IMR-90 (cell line): ENCODE data around the gene WHRN. TPM values are rescaled to one million over a fixed set of nuclear protein-coding genes. Genes with fewer than 3 reads are reported as not detected.

ENCODE experiments used
- ATAC-seq: fragments of 200-7000 bp; cut with Tn5 transposase; 2 replicates; pipeline ENCODE4 v1.9.1; 2020; ENCODE audit warnings: low read depth, mild to moderate bottlenecking, moderate library complexity
- BruUV-seq: library from RNA; stranded (reverse); fragments of 400-500 nt; replicated peaks from 2 replicates; lab custom pipeline; 2021; lab: Mats Ljungman, UMichigan
- CTCF ChIA-PET: fragments of 300-600 bp; formaldehyde crosslinking; extraction: SDS; loops from one replicate; lab custom pipeline; 2021; ENCODE audit warnings: antibody characterized with exemption; lab: Yijun Ruan, JAX
- POLR2A ChIA-PET: fragments of 300-600 bp; sonication (Branson Sonifier 250); formaldehyde crosslinking; loops from one replicate; lab custom pipeline; 2022; ENCODE audit warnings: antibody characterized with exemption; ENCODE audit not compliant: unreplicated experiment; lab: Charles Lee
- DNase-seq: peaks from one replicate; pipeline ENCODE4 v3.0.0; 2013
- H2AFZ ChIP-seq: replicated peaks from 2 replicates; pipeline ENCODE3; 2013; ENCODE audit warnings: low read length, mild to moderate bottlenecking; ENCODE audit not compliant: poor library complexity
- H2AK5ac ChIP-seq: 2 replicates; pipeline ENCODE4 v1.6.1; 2013; ENCODE audit warnings: low read depth, low read length, inconsistent platforms
- H2AK9ac ChIP-seq: replicated peaks from 2 replicates; pipeline ENCODE3; 2013; ENCODE audit warnings: mild to moderate bottlenecking, low read depth, low read length, moderate library complexity; ENCODE audit not compliant: poor library complexity
- H2BK120ac ChIP-seq: 2 replicates; pipeline ENCODE4 v1.6.1; 2013; ENCODE audit warnings: low read depth, low read length, inconsistent platforms
- H2BK15ac ChIP-seq: 3 replicates; pipeline ENCODE4 v1.6.1; 2013; ENCODE audit warnings: low read depth, low read length, inconsistent platforms
- H2BK20ac ChIP-seq: 2 replicates; pipeline ENCODE4 v1.6.1; 2013; ENCODE audit warnings: low read depth, mild to moderate bottlenecking, inconsistent platforms, low read length, moderate library complexity
- H2BK5ac ChIP-seq: 2 replicates; pipeline ENCODE4 v1.6.1; 2013; ENCODE audit warnings: mild to moderate bottlenecking, low read depth, low read length, inconsistent platforms; ENCODE audit not compliant: poor library complexity, severe bottlenecking
- H3K14ac ChIP-seq: replicated peaks from 2 replicates; pipeline ENCODE4 v1.6.1; 2013; ENCODE audit warnings: low read depth, low read length, inconsistent platforms
- H3K18ac ChIP-seq: 2 replicates; pipeline ENCODE4 v1.6.1; 2013; ENCODE audit warnings: low read depth, low read length, control low read depth
- H3K23ac ChIP-seq: 2 replicates; pipeline ENCODE4 v1.6.1; 2013; ENCODE audit warnings: low read depth, low read length, inconsistent platforms
- H3K27ac ChIP-seq: 2 replicates; pipeline ENCODE4 v1.5.1; 2013; ENCODE audit warnings: mild to moderate bottlenecking, control low read depth, low read length; ENCODE audit not compliant: insufficient read depth
- H3K27me3 ChIP-seq: 2 replicates; pipeline ENCODE4 v1.6.1; 2013; ENCODE audit warnings: low read length; ENCODE audit not compliant: control insufficient read depth, insufficient read depth
- H3K36me3 ChIP-seq: 2 replicates; pipeline ENCODE4 v1.6.1; 2013; ENCODE audit warnings: low read length, mixed read lengths; ENCODE audit not compliant: control insufficient read depth, insufficient read depth
- H3K4ac ChIP-seq: 2 replicates; pipeline ENCODE4 v1.6.1; 2013; ENCODE audit warnings: low read depth, low read length, inconsistent platforms
- H3K4me1 ChIP-seq: 2 replicates; pipeline ENCODE4 v1.6.1; 2013; ENCODE audit warnings: low read length, mixed read lengths; ENCODE audit not compliant: control insufficient read depth, insufficient read depth
- H3K4me2 ChIP-seq: 2 replicates; pipeline ENCODE4 v1.6.1; 2013; ENCODE audit warnings: low read depth, mild to moderate bottlenecking, control low read depth, low read length, moderate library complexity
- H3K4me3 ChIP-seq: 2 replicates; pipeline ENCODE4 v1.5.1; 2013; ENCODE audit warnings: low read depth, mild to moderate bottlenecking, control low read depth, low read length, moderate library complexity; ENCODE audit not compliant: insufficient read depth
- H3K56ac ChIP-seq: 2 replicates; pipeline ENCODE4 v1.6.1; 2013; ENCODE audit warnings: low read length, inconsistent platforms; ENCODE audit not compliant: insufficient read depth; ENCODE audit errors: extremely low read depth
- H3K79me1 ChIP-seq, 2 experiments: 2 replicates each; pipeline ENCODE4 v1.6.1; 2013; ENCODE audit warnings: low read length in 2 of 2, inconsistent platforms in 1 of 2, low read depth in 1 of 2
- H3K9ac ChIP-seq: 2 replicates; pipeline ENCODE4 v1.6.1; 2013; ENCODE audit warnings: low read depth, low read length, control low read depth
- H3K9me1 ChIP-seq: 2 replicates; pipeline ENCODE4 v1.6.1; 2013; ENCODE audit warnings: low read length, inconsistent platforms; ENCODE audit not compliant: insufficient read depth
- H3K9me3 ChIP-seq: 2 replicates; pipeline ENCODE4 v1.6.1; 2013; ENCODE audit warnings: low read length; ENCODE audit not compliant: control insufficient read depth, insufficient read depth
- H4K20me1 ChIP-seq: 2 replicates; pipeline ENCODE4 v1.6.1; 2013; ENCODE audit warnings: low read length, inconsistent platforms; ENCODE audit not compliant: insufficient read depth
- H4K5ac ChIP-seq: 2 replicates; pipeline ENCODE4 v1.6.1; 2013; ENCODE audit warnings: mild to moderate bottlenecking, low read depth, low read length, control low read depth
- H4K8ac ChIP-seq, 2 experiments: 2 replicates each; pipeline ENCODE4 v1.6.1; 2013; ENCODE audit warnings: low read depth in 2 of 2, low read length in 2 of 2, control low read depth in 1 of 2, inconsistent platforms in 1 of 2
- H4K91ac ChIP-seq: 2 replicates; pipeline ENCODE4 v1.6.1; 2013; ENCODE audit warnings: low read depth, low read length, inconsistent platforms; ENCODE audit not compliant: insufficient read depth
- BHLHE40 ChIP-seq: fragments of 150-350 bp; IDR thresholded peaks from 2 replicates; pipeline ENCODE4 v1.6.1; 2016; ENCODE audit warnings: mild to moderate bottlenecking, low read depth, low read length
- CEBPB ChIP-seq: IDR thresholded peaks from 2 replicates; pipeline ENCODE4 v1.6.1; 2012; ENCODE audit warnings: low read depth, low read length, improper control_type of control experiment
- CHD1 ChIP-seq: IDR thresholded peaks from 2 replicates; pipeline ENCODE4 v1.6.1; 2012; ENCODE audit warnings: low read depth, low read length, improper control_type of control experiment
- FOS ChIP-seq: fragments of 150-350 bp; IDR thresholded peaks from 2 replicates; pipeline ENCODE4 v1.6.1; 2016; ENCODE audit warnings: low read depth, low read length
- MAFK ChIP-seq: IDR thresholded peaks from 2 replicates; pipeline ENCODE4 v1.6.1; 2012; ENCODE audit warnings: low read depth, low read length, improper control_type of control experiment
- MAZ ChIP-seq: IDR thresholded peaks from 2 replicates; pipeline ENCODE4 v1.6.1; 2012; ENCODE audit warnings: low read depth, mild to moderate bottlenecking, low read length, improper control_type of control experiment, moderate library complexity, borderline replicate concordance
- MXI1 ChIP-seq: IDR thresholded peaks from 2 replicates; pipeline ENCODE4 v1.6.1; 2012; ENCODE audit warnings: low read depth, mild to moderate bottlenecking, low read length, moderate library complexity, borderline replicate concordance
- NFE2L2 ChIP-seq: fragments of 150-350 bp; IDR thresholded peaks from 2 replicates; pipeline ENCODE4 v1.6.1; 2016; ENCODE audit warnings: low read depth, mild to moderate bottlenecking, low read length
- POLR2A ChIP-seq: IDR thresholded peaks from 2 replicates; pipeline ENCODE4 v1.6.1; 2012; ENCODE audit warnings: mild to moderate bottlenecking, low read depth, low read length
- RAD21 ChIP-seq: IDR thresholded peaks from 2 replicates; pipeline ENCODE4 v1.6.1; 2012; ENCODE audit warnings: low read length, improper control_type of control experiment
- RCOR1 ChIP-seq: IDR thresholded peaks from 2 replicates; pipeline ENCODE4 v1.6.1; 2012; ENCODE audit warnings: mild to moderate bottlenecking, low read length, improper control_type of control experiment; ENCODE audit not compliant: insufficient replicate concordance
- RFX5 ChIP-seq: IDR thresholded peaks from 2 replicates; pipeline ENCODE4 v1.8.0; 2012; ENCODE audit warnings: low read depth, mild to moderate bottlenecking, low read length, moderate library complexity
- SMC3 ChIP-seq: fragments of 150-350 bp; IDR thresholded peaks from 2 replicates; pipeline ENCODE4 v1.6.1; 2016; ENCODE audit warnings: low read depth, mild to moderate bottlenecking, antibody characterized with exemption, low read length, moderate library complexity
- WGBS, 2 experiments: methylation state at CpG; one replicate each; pipeline versions ENCODE4 v1.1.5 to v1.1.7; 2013; ENCODE audit warnings: missing lambda C conversion rate in 2 of 2; ENCODE audit not compliant: insufficient read length in 1 of 2; ENCODE audit errors: extremely low coverage in 2 of 2; 5-methylcytosine and 5-hydroxymethylcytosine counted together
- dilution Hi-C: fragments of 300-500 bp; cut with HindIII; formaldehyde crosslinking; loops from one replicate; pipeline ENCODE4 v1.14.3; 2018; ENCODE audit warnings: low sequenced_read_pairs; ENCODE audit not compliant: unreplicated experiment
- in situ Hi-C: fragments of 300-500 bp; cut with MboI; formaldehyde crosslinking; loops from 3 replicates; pipeline ENCODE4 v1.14.3; 2019; ENCODE audit warnings: low sequenced_read_pairs, inconsistent platforms, mixed read lengths
- intact Hi-C: fragments of 100-400 bp; cut with micrococcal nuclease; formaldehyde crosslinking; loops from 2 replicates; pipeline ENCODE4 v1.10.0; 2022
- polyA plus RNA-seq, 3 experiments: library from polyadenylated mRNA; depleted of rRNA; stranded (reverse); fragments of >200 nt; gene quantifications; 2 replicates each; pipeline ENCODE4 v1.2.3, GENCODE V29; 2012; ENCODE audit warnings: low replicate concordance in 1 of 3
- total RNA-seq: library from RNA; depleted of rRNA; stranded (reverse); fragments of >200 nt; gene quantifications from 2 replicates; pipeline ENCODE4 v1.2.3, GENCODE V29; 2012
- TF ChIP-seq, protein P1 (sequence below): fragments of 150-350 bp; IDR thresholded peaks from 2 replicates; pipeline ENCODE4 v1.6.1; 2017; ENCODE audit warnings: mild to moderate bottlenecking, antibody characterized with exemption, low read length, low read depth
- TF ChIP-seq, protein P2 (sequence below): fragments of 150-350 bp; IDR thresholded peaks from 2 replicates; pipeline ENCODE4 v1.6.1; 2016; ENCODE audit warnings: low read depth, mild to moderate bottlenecking, low read length, moderate library complexity, borderline replicate concordance
- TF ChIP-seq, protein P3 (sequence below): conservative IDR thresholded peaks from 2 replicates; pipeline ENCODE4 v1.5.1; 2012; ENCODE audit warnings: mild to moderate bottlenecking, low read depth, low read length, improper control_type of control experiment

Gene WHRN
- total and polyA plus RNA-seq, 2 of the 4 experiments (the other 2 are of a cell fraction): 0.18 to 2.6 TPM

DNA sequence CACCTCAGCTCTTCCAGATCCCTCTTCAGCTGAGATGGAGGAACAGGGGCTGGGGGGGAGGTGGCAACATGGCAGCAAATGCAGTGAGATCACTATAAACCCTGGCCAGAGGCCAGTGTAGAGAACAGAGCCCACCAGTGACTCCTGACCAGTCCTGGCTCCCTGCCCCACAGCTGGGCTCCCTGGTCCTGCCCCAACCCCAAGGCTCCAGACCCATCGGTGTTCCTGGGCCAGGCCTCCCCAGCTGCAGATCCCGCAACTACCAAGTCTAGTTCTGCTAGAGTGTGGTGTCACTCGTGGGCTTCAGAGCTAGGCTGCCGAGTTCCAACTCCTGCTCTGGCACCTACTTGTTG is 134.3 kb downstream of the WHRN start:
- Histone ChIP-seq H3K27ac (no peak overlapping the region), H3K9ac (no peak overlapping the region), H2BK5ac (no peak overlapping the region), H4K5ac (no peak overlapping the region), H3K18ac (no peak overlapping the region), H2BK120ac (no peak overlapping the region), H3K4me3 (no peak overlapping the region), H2AK5ac (no peak overlapping the region; the same call in 1 of the 2 replicates), H4K91ac (no peak overlapping the region), H3K79me1 (peaks cover 3 to 16% of the 10 kb centered on the region in 2 experiments; a peak in 3 of 4 replicates), H4K20me1 (no peaks in the 10 kb centered on the region; the same call in 1 of the 2 replicates), H3K36me3 (peaks cover 38% of the 10 kb centered on the region), H3K4ac (no peak overlapping the region), H2BK15ac (no peak overlapping the region), H3K23ac (no peak overlapping the region), H3K14ac (no peak overlapping the region), H3K4me2 (no peak overlapping the region), H3K9me1 (peaks cover 8% of the 10 kb centered on the region), H2BK20ac (no peak overlapping the region), H3K9me3 (no peaks in the 10 kb centered on the region), H3K4me1 (0 out of 2 replicates have a peak, but pooled peaks cover 1% of the 10 kb centered on the region), H4K8ac (no peak overlapping the region), H3K27me3 (no peaks in the 10 kb centered on the region), H2AK9ac (no peak overlapping the region), H3K56ac (no peak overlapping the region), H2AFZ (no peak overlapping the region)
- ChIA-PET POLR2A (interaction anchor here (0.6 kb wide), 1 partner anchor 17 kb away, joined by 3 read pairs; no protein-coding TSS in a partner anchor), CTCF (no interaction called here)
- ATAC-seq (no peak), DNase-seq (no peak)
- no peak for TF ChIP-seq RCOR1
- no peak for TF ChIP-seq MXI1
- TF ChIP-seq, protein P1, sequence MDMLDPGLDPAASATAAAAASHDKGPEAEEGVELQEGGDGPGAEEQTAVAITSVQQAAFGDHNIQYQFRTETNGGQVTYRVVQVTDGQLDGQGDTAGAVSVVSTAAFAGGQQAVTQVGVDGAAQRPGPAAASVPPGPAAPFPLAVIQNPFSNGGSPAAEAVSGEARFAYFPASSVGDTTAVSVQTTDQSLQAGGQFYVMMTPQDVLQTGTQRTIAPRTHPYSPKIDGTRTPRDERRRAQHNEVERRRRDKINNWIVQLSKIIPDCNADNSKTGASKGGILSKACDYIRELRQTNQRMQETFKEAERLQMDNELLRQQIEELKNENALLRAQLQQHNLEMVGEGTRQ: no peak
- TF ChIP-seq MAZ: no peak
- no peak for TF ChIP-seq RFX5
- TF ChIP-seq, protein P2, sequence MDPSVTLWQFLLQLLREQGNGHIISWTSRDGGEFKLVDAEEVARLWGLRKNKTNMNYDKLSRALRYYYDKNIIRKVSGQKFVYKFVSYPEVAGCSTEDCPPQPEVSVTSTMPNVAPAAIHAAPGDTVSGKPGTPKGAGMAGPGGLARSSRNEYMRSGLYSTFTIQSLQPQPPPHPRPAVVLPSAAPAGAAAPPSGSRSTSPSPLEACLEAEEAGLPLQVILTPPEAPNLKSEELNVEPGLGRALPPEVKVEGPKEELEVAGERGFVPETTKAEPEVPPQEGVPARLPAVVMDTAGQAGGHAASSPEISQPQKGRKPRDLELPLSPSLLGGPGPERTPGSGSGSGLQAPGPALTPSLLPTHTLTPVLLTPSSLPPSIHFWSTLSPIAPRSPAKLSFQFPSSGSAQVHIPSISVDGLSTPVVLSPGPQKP: no peak
- no peak for TF ChIP-seq CEBPB
- TF ChIP-seq RAD21: no peak
- TF ChIP-seq CHD1: no peak
- no peak for TF ChIP-seq MAFK
- TF ChIP-seq BHLHE40: no peak
- TF ChIP-seq, protein P3, sequence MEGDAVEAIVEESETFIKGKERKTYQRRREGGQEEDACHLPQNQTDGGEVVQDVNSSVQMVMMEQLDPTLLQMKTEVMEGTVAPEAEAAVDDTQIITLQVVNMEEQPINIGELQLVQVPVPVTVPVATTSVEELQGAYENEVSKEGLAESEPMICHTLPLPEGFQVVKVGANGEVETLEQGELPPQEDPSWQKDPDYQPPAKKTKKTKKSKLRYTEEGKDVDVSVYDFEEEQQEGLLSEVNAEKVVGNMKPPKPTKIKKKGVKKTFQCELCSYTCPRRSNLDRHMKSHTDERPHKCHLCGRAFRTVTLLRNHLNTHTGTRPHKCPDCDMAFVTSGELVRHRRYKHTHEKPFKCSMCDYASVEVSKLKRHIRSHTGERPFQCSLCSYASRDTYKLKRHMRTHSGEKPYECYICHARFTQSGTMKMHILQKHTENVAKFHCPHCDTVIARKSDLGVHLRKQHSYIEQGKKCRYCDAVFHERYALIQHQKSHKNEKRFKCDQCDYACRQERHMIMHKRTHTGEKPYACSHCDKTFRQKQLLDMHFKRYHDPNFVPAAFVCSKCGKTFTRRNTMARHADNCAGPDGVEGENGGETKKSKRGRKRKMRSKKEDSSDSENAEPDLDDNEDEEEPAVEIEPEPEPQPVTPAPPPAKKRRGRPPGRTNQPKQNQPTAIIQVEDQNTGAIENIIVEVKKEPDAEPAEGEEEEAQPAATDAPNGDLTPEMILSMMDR: no peak
- TF ChIP-seq FOS: no peak
- TF ChIP-seq SMC3: no peak
- no peak for TF ChIP-seq POLR2A
- TF ChIP-seq NFE2L2: no peak
- in situ Hi-C loops: no loop called here
- no TSS peak for BruUV-seq
- dilution Hi-C loops: no loop called here
- intact Hi-C loops: no loop called here
- WGBS, 2 experiments: 65% methylated on average over 3 of the region's 4 CpGs; no CpG with 5 or more reads in 1 of the 2 experiments
